K562 (cell line): ENCODE results near the gene C22orf31. TPM values are rescaled to one million over a fixed set of nuclear protein-coding genes. Genes with fewer than 3 reads are reported as not detected.

Experiments used
- BRCA1 ChIP-seq, 2 experiments: fragments of 450-650 bp in 1 of 2; sonication (generic) in 1 of 2; formaldehyde crosslinking in 1 of 2; IDR thresholded peaks; 2 replicates each; pipeline versions ENCODE4 v1.5.0 to v1.6.1; 2017 to 2020; ENCODE audit warnings: mild to moderate bottlenecking in 1 of 2, missing genetic modification reagents in 1 of 2
- CBX2 ChIP-seq: fragments of 200-600 bp; sonication (generic); IDR thresholded peaks from one replicate; pipeline ENCODE4 v1.6.1; 2012; ENCODE audit warnings: mild to moderate bottlenecking, low read length, inconsistent platforms; ENCODE audit not compliant: insufficient read depth, poor library complexity, severe bottlenecking
- CUX1 ChIP-seq: fragments of 200-800 bp; sonication (Bioruptor generic); IDR thresholded peaks from 2 replicates; pipeline ENCODE4 v1.6.1; 2016; ENCODE audit warnings: missing genetic modification characterization, missing compliant biosample characterization
- HMG20A ChIP-seq: fragments of 450-650 bp; formaldehyde crosslinking; conservative IDR thresholded peaks from 2 replicates; pipeline ENCODE4 v1.4.0; 2020; ENCODE audit warnings: mild to moderate bottlenecking, mixed read lengths
- IFI16 ChIP-seq: fragments of 250-450 bp; sonication (Bioruptor Pico); IDR thresholded peaks from 2 replicates; pipeline ENCODE4 v2.1.2; 2022; ENCODE audit warnings: mild to moderate bottlenecking, inconsistent platforms
- KDM5B ChIP-seq: fragments of 200-600 bp; sonication (generic); IDR thresholded peaks from 2 replicates; pipeline ENCODE4 v1.6.1; 2012; ENCODE audit warnings: low read depth, mild to moderate bottlenecking, moderate library complexity, low read length, control low read depth, inconsistent platforms; ENCODE audit not compliant: insufficient replicate concordance
- MTF1 ChIP-seq: fragments of 250-450 bp; sonication (Bioruptor Pico); IDR thresholded peaks from 2 replicates; pipeline ENCODE4 v1.9.0; 2021; ENCODE audit warnings: moderate library complexity, mild to moderate bottlenecking, inconsistent platforms, borderline replicate concordance
- NCOA1 ChIP-seq: fragments of 450-650 bp; IDR thresholded peaks from 2 replicates; pipeline ENCODE4 v1.6.1; 2016; ENCODE audit warnings: low read depth
- PHB ChIP-seq: fragments of 250-450 bp; sonication (Bioruptor Pico); IDR thresholded peaks from 2 replicates; pipeline ENCODE4 v1.5.0; 2021
- PKNOX1 ChIP-seq: fragments of 450-650 bp; IDR thresholded peaks from 2 replicates; pipeline ENCODE4 v1.6.1; 2016
- SIN3B ChIP-seq: fragments of 450-650 bp; IDR thresholded peaks from 2 replicates; pipeline ENCODE4 v1.6.1; 2017; ENCODE audit warnings: low read depth, mild to moderate bottlenecking, moderate library complexity
- SRF ChIP-seq, 2 experiments: fragments of 250-450, 450-650 bp in 1 of 2; sonication (Bioruptor Pico) in 1 of 2; sonication (generic) in 1 of 2; formaldehyde crosslinking; IDR thresholded peaks; 2 replicates each; pipeline versions ENCODE4 v1.5.0 to v1.5.1; 2020 to 2022; ENCODE audit warnings: mild to moderate bottlenecking in 1 of 2, missing genetic modification reagents in 1 of 2
- SUPT5H ChIP-seq: fragments of 450-650 bp; IDR thresholded peaks from 2 replicates; pipeline ENCODE4 v1.6.1; 2016
- THRA ChIP-seq: fragments of 450-650 bp; IDR thresholded peaks from 2 replicates; pipeline ENCODE4 v1.6.1; 2017; ENCODE audit warnings: mild to moderate bottlenecking, moderate library complexity
- YBX1 ChIP-seq: fragments of 450-650 bp; IDR thresholded peaks from 2 replicates; pipeline ENCODE4 v1.7.1; 2016; ENCODE audit warnings: mild to moderate bottlenecking
- ZBTB8A ChIP-seq: fragments of 450-650 bp; IDR thresholded peaks from 2 replicates; pipeline ENCODE4 v1.6.1; 2018; ENCODE audit warnings: mild to moderate bottlenecking, moderate library complexity; ENCODE audit not compliant: partially characterized antibody
- ZNF224 ChIP-seq: sonication (generic); formaldehyde crosslinking; IDR thresholded peaks from 2 replicates; pipeline ENCODE4 v1.8.0; 2022; ENCODE audit warnings: mild to moderate bottlenecking, missing genetic modification reagents
- ZNF274 ChIP-seq: IDR thresholded peaks from 2 replicates; pipeline ENCODE4 v1.6.1; 2011; ENCODE audit warnings: low read depth, mild to moderate bottlenecking, low read length, moderate library complexity, borderline replicate concordance
- ZNF766 ChIP-seq: fragments of 200-800 bp; sonication (Bioruptor generic); conservative IDR thresholded peaks from 2 replicates; pipeline ENCODE4 v1.6.1; 2016; ENCODE audit warnings: missing genetic modification characterization, missing compliant biosample characterization
- polyA plus RNA-seq, 8 experiments: library from polyadenylated mRNA; depleted of rRNA in 4 of 8; stranded (reverse) in 5 of 8; unstranded in 3 of 8; fragments of >200 nt; fragmentation: Nextera tagmentation in 2 of 8; fragmentation: Illumina TruSeq in 1 of 8; extraction: Ambion mirVana in 2 of 8; extraction: Trizol in 1 of 8; gene quantifications; 2 replicates each; pipeline versions ENCODE4 v1.2.1 to v1.2.3, GENCODE V29; 2011 to 2014; ENCODE audit warnings: inconsistent platforms in 1 of 8, missing spikeins in 1 of 8
- total RNA-seq, 7 experiments: library from RNA; depleted of rRNA in 6 of 7; stranded (reverse); fragments of >200 nt in 6 of 7; fragmentation: Illumina TruSeq in 2 of 7; extraction: Trizol in 2 of 7; gene quantifications; 2 replicates each; pipeline versions ENCODE4 v1.2.1 to v1.2.3, GENCODE V29; 2011 to 2021; ENCODE audit warnings: low replicate concordance in 1 of 7
- TF ChIP-seq, protein P1 (sequence below): fragments of 450-650 bp; IDR thresholded peaks from 2 replicates; pipeline ENCODE4 v1.6.1; 2016; ENCODE audit warnings: low read depth, mild to moderate bottlenecking, moderate library complexity

C22orf31 gene
- total and polyA plus RNA-seq, 9 of the 15 experiments (the other 6 are each of a cell fraction or from before 2014, with no cell fraction given) = not detected

- TF ChIP-seq CUX1 (CRISPR knock-in tag) (no peak), ZNF766 (CRISPR knock-in tag) (no peak), BRCA1 (IDR thresholded peaks at IDR 0.05) (no peak), BRCA1 (CRISPR knock-in tag; IDR thresholded peaks at IDR 0.05) (no peak), SRF (CRISPR knock-in tag; IDR thresholded peaks at IDR 0.05) (no peak), MTF1 (no peak), THRA (no peak), PKNOX1 (peak; percentile 96), ZNF224 (no peak), PHB (CRISPR knock-in tag) (no peak), CBX2 (no peak), KDM5B (no peak), HMG20A (no peak), IFI16 (CRISPR knock-in tag) (no peak), YBX1 (no peak), ZBTB8A (no peak), SUPT5H (no peak), NCOA1 (no peak), SIN3B (no peak), ZNF274 (no peak)
- TF ChIP-seq, protein P1, sequence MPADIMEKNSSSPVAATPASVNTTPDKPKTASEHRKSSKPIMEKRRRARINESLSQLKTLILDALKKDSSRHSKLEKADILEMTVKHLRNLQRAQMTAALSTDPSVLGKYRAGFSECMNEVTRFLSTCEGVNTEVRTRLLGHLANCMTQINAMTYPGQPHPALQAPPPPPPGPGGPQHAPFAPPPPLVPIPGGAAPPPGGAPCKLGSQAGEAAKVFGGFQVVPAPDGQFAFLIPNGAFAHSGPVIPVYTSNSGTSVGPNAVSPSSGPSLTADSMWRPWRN = no peak
Observed at GRCh38 chr22:29072193-29072978, 10.8 kb upstream of the C22orf31 start (continued).
